NCI-H524 (cell line): ENCODE data around the gene HOXC11.
A peak's percentile ranks its signal among the peaks of the same experiment; 100 is the strongest.

Experiments
- DNase-seq, 2 experiments: peaks; one replicate each; lab custom pipeline; 2025; lab: John Stamatoyannopoulos, UW

HOXC11 gene

GRCh38 chr12:53942467-53942997 lies 30.4 kb upstream of the HOXC11 start:
- DNase-seq: no peak

- DNase-seq: no peak
Measured at GRCh38 chr12:53944209-53944608, 28.7 kb upstream of the HOXC11 start.

- DNase-seq: no peak
Measured at GRCh38 chr12:53944907-53945847, 27.7 kb upstream of the HOXC11 start.

GRCh38 chr12:53947743-53948142 lies 25.2 kb upstream of the HOXC11 start:
- no peak for DNase-seq

DNA sequence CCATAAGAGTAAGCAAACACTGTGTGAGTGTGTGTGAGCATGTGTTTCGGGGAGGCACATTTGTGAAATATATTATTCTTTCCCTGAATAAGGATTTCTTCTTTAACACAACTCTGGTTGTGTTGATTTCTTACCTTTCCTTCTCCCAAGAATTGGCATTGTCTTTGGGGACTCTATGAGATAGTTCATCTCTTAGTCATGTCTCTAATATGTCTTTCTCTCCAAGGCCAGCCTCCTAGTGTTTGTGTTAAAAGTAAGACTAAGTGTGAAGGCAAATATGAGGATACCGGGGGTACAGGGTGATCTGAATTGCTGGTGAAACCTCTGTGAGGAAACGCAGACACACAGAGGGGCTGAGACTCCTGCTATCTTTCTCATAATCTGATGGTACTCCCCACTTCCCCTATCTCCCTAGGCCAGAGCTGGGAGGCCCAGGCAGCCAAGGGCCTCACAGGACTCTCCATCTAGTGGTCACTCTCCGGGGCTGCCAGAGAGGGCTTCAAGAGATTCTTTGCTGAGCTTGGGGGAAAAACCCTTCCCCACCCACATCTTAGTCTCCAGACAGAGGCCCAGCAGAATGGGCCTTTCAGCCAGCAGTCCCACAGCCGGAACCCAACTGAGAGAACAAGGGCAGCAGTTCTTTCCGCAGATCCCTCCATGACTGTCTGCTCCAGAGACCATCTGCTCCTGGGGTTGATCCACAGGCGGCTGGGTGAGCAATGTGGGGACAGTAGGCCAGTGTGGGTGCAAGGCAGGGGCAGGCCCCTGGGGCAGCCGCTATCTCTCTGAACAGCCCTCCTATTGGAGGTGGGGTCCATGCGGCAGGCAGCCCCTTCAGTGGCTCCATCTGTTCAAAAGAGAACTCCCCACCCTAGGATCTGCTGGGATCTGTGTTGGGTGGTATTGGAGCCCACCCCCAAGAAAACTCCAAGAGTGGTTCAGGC lies 24.0 kb upstream of the HOXC11 start:
- DNase-seq: no peak

DNA sequence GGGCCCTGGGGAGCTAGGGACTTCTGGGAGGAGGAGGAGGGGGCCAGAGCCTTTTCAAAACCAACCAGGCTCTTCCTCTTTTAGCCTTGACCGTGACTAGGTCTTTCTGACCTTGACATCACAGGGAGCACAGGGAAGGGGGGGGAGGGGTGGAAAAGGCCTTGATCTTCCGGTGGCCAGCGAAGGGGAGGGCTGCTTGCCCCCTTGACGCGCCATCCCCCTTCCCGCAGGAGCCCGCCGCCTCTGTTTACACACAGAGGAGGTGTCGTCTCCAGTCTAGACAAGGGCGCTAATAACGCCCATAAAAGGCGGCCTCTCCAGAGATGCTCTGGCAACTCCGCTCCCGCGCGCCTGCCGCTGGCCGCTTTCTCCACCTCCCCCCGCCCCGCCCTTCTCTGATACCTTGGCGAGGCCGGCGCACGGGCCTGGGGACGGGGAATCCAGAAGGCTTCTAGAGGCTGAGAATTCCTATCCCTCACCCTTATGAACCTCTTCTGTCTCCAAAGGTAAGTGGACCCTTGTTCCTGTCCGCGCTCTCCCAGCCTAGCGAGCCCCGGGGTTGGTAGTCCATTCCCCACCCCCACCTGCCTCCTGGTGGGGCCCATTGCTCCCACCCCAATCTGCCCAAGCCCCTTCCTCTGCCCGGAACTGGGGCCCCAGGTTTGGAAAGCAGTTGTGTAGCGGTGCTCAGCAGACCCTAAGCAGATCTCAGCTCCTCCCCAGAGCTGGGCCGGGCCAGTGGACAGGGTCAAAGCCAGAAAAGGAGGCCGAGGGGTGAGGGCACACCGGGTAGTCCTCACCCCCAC lies 23.1 kb upstream of the HOXC11 start:
- DNase-seq: peak in 1 of 2 experiments; percentile 20

DNA sequence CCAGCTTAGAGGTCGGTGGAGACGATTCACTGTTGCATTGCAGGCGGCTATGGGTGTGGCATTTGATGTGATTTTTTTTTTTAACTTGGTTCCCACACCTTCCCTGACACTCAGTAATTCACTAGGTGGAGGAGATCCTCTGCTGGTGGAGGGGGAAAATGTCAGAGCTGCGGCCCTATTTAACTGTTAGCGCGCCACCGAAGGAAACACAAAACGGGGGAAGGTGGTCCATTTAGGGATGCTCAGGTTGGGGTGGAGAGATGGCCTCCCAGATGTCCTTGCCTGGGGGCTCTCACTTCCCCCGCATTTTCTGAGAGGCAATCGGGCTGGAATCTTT lies 22.5 kb upstream of the HOXC11 start:
- DNase-seq: peak in 1 of 2 experiments; percentile 11

DNA sequence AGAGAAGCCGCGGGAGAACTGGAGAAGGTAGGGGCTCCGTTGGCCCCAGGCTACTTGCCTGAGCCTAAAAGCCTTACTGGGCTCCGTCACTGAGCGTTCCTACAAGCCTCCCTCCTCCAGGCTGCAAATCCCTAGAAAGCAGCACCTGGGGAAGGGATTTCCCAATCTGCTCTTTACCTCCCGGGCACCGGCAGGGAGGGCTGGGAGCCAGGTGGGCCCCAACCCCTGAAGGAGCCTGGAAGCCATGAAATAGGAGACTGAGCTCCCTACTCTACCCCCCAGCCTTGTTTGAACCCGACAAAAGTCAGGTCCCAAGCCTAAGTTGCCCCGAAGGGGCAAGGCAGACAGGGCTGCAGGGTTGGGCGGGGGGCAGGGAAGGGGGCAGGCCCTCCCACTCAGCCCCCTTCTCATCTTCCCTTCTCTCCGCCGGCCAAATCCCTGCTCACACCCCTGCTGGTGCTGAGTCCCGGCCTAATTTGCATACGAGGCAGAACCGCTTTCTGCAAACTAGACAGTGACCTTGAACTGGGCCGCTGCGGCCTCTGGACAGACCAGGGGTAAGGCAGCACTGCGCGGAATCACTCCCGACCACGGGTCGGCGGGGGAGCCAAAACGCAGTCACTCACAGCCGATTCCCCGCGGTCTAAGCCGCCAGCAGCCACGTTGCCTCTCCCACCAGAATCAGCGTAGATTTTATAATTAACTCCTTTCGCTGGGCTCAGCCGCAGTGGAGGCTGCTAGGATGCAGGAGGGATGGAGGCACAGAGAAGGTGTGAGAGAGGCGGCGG lies 21.9 kb upstream of the HOXC11 start:
- peak in 1 of 2 experiments; percentile 26 for DNase-seq

DNA sequence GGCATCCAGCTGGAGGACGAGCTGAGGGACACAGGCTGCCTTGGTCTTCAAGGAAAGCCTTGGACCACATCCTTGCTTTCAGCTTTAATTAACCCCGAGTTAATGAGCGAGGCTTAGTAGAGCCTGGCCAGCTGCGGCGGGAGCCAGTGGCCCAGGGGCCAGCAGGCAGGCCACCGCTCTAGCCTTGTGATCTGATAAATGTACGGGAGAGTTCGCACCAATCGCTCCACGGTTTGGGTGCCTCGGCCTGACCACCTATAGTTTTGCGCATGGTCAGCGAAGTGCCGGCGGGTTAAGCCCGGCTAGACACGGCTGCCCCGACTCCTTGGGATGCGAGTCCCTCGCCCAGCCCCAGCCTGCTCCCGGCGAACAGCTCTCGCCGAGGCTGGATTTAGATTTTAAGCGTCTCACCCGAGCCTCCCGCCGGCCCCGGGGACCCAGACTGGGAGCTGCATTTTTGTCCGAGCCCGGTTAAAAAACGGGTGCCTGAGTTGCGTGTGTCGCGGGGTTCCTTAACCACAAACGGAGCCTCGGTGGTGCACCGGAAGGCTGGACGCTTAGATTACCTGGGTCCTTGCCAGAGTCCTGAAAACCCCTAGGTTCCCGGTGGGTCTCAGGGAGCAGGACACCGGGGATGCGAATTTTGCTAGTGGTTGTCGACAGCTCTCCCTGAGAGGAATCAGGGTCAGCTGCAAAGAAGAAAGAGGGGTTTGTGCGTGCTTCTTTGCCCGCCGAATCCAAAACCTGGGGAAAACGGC lies 21.2 kb upstream of the HOXC11 start:
- DNase-seq: no peak

DNA sequence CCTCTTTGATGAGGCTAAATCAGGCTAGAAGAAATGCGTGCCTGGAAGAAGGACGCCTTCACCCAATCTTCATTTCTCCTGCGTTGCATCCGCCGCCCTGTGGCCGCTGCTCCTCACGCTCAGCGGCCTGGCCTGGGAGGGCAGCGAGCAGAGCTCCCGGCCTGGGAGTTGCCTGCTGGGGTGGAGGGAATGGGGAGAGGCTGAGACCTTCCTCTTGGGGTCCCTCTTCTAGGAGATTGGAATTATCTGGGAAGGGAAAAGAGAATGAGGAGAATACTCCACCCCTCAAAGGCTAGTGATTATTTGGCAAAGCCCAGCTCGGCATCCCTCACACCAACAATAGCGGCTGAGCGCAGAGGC lies 20.6 kb upstream of the HOXC11 start:
- DNase-seq: no peak

DNA sequence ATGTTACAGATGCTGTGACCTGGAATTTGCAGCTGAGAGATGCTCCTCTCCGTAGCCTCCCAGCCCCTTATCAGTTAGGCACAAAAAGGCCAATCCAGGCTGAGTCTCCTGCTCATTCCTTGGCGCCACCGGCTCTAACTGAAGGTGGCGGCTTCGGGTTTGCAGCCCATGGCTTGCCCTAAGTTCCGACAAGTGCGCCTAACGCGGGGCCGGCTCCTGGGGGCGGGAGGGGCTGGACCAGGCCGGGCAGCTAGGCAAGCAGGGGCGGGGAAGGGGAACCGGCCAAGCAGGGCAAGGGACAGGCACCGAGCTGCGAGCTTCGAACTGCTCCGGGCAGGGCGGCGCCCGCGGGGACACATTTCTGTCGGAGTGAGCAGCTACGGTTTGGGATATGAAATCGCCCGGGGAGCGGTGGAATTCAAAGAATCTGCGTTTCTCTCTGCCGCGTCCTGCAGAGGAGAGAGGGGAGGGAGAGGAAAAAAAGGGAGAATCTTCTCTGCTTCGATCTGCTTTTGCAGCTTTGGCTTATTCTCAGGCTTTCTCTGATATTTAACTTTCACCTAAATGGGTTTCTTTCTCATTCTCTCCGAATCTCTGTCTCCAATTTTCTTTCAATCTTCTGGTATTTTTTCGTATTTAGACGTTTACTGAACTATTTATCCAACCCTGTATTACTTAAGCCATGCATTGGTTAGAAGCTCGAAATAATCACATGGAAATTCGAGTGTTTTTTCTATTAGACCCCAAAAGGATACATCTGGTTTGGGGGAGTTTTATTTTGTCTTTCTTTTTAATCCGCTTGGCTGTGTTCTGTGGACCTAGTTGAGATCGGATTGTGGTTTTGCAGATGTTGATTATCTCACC lies 19.8 kb upstream of the HOXC11 start:
- peak in 1 of 2 experiments; percentile 29 for DNase-seq

DNA sequence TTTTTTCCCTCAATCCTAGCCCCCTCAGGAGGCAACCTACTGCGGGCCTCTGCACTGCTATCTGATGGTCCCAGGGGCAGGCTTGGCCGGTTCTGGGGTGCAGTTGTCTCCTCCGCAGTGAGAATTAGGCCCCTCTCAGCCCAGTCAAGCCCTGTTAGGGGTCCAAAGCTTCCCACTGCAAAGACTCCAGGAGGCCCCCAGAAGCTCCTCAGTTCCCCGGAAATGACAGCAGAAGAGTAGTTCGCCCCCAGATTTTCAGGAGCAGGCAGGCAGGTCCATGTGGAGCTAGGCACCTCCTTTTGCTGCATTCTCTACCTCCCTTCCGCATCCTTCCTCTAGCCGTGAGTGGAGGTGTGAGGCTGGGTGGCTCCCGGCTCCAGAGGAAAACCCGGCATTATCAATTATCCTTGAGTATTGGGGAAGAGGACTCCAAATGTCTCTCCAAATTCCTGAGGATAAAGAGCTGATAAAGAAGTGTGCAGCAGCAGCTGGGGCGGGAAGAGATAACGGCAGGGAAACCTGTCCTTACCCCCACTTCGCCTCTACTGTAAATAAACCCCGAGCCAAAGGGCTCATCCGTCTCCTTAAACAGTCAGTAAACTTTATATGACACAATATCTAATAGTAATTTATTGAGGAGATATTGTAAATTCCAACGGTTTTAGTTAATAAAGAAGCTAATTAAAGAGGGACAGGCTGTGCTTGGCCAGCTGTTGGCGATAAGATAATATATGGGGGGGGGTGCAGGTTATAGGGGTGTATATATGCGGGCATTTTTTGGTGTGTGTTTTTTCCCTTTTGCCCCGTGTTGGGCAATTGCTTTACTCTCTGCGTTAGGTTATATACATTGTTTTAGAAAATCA lies 18.9 kb upstream of the HOXC11 start:
- no peak for DNase-seq

GRCh38 chr12:53954694-53955035 lies 18.3 kb upstream of the HOXC11 start, which contains the start of gene HOXC12:
TSS of gene HOXC12 (plus strand) at chr12:53954903. CDS start at chr12:53954930, 27 bp downstream.
- no peak for DNase-seq

GRCh38 chr12:53955036-53955775 lies 17.7 kb upstream of the HOXC11 start:
- DNase-seq: no peak

- DNase-seq: no peak
Measured at GRCh38 chr12:53955776-53956250, 17.1 kb upstream of the HOXC11 start.

DNA sequence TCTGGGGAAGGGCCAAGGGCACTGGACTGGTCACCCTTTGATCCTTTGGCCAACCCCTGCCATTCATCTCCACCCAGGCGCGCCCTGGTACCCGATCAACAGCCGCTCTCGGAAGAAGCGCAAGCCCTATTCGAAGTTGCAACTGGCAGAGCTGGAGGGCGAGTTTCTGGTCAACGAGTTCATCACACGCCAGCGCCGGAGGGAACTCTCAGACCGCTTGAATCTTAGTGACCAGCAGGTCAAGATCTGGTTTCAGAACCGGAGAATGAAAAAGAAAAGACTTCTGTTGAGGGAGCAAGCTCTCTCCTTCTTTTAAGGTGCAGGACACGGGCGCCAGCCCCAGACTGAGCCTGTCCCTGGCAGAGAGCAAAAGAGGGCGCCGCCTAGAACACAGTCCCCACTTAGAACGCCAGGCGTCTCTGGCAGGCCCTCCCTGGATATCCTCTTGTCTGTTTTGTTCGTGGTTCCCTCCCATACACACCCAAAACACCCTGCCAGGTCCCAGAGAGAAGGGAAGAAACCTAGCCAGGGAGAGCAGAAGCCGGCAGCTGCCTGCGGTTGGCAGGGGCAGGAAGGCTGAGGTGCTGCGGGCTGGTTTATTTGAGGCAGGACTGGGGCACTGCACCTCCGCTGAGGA lies 16.6 kb upstream of the HOXC11 start:
- no peak for DNase-seq
